ENCODE data around the gene APOB.

The APOB gene

DNA sequence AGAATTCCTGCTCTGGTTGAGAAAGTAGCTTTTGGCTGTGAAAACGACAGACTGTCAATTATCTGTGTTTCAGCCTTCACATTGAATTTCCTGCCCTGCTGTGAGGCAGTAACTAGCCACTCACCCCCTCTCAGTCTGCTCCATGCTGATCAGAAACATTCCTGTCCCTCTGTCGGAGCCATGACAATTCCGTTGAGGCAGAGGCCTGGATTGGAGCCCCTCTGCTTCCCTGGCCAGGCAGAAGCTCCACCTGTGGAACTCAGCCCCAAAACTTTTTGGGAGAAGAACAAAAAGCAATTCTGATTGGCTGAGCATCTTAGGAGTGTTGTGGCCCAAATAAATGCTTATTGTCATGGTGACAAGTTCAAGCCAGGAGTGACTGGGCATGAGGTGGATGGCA, 60.0 kb downstream of the APOB start:
- TF ChIP-seq EZH2 (IDR thresholded peaks at IDR 0.05; ENCODE audit: borderline replicate concordance, low read length): no peak
- no peak for TF ChIP-seq CTCF (IDR thresholded peaks at IDR 0.05; ENCODE audit: low read length)
- H3K27ac ChIP-seq (ENCODE audit: low read depth, low read length, poor library complexity, severe bottlenecking): no peak overlapping the region
- H3K9ac ChIP-seq (ENCODE audit: low read length): no peak overlapping the region
- no peaks in the 10 kb centered on the region for H4K20me1 ChIP-seq (ENCODE audit: insufficient read depth, low read length)
- no peak overlapping the region for H2AFZ ChIP-seq (ENCODE audit: low read length)
- no peaks in the 10 kb centered on the region for H3F3A ChIP-seq (ENCODE audit: insufficient read depth, low read length)
- H3K4me3 ChIP-seq (ENCODE audit: low read depth, low read length, poor library complexity, severe bottlenecking): no peak overlapping the region
- no peaks in the 10 kb centered on the region for H3K79me2 ChIP-seq (ENCODE audit: insufficient read depth, low read length)
- H3K27me3 ChIP-seq (ENCODE audit: insufficient read depth, low read length): no peaks in the 10 kb centered on the region; the same call in 1 of the 2 replicates
- no peaks in the 10 kb centered on the region for H3K4me1 ChIP-seq (ENCODE audit: insufficient read depth, low read length, severe bottlenecking)
- no peaks in the 10 kb centered on the region for H3K9me3 ChIP-seq (ENCODE audit: low read length)
- no peak overlapping the region for H3K4me2 ChIP-seq (ENCODE audit: low read length)
- no peaks in the 10 kb centered on the region for H3K9me2 ChIP-seq (ENCODE audit: low read depth, low read length)
- H3K36me3 ChIP-seq (ENCODE audit: insufficient read depth, low read length): no peaks in the 10 kb centered on the region

DNA sequence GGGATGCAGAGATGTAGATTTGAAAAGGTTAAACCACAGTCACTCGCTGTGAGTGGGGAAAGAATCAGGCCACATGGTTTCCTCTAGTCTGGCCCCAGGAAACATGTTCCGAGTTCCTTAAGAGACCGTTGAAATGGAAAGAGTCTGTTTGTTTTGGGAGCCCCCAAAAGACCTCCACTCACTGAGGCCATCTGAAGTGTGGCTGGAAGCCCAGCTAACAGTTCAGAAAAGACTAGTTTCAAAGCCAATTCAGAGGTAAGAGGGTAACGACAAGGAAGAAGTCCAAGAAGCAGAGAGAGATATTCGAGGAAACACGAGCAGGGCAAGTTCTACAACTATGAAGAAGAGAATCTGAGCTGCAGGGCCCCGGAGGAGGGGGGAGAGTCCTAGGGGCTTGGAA, 61.0 kb downstream of the APOB start:
- no peak for TF ChIP-seq CTCF (IDR thresholded peaks at IDR 0.05; ENCODE audit: low read length)
- no peak for TF ChIP-seq EZH2 (IDR thresholded peaks at IDR 0.05; ENCODE audit: borderline replicate concordance, low read length)
- no peak overlapping the region for H2AFZ ChIP-seq (ENCODE audit: low read length)
- H3K36me3 ChIP-seq (ENCODE audit: insufficient read depth, low read length): no peaks in the 10 kb centered on the region
- no peak overlapping the region for H3K9ac ChIP-seq (ENCODE audit: low read length)
- no peaks in the 10 kb centered on the region for H3K9me2 ChIP-seq (ENCODE audit: low read depth, low read length)
- H3K4me2 ChIP-seq (ENCODE audit: low read length): no peak overlapping the region
- no peaks in the 10 kb centered on the region for H3K79me2 ChIP-seq (ENCODE audit: insufficient read depth, low read length)
- H3K4me1 ChIP-seq (ENCODE audit: insufficient read depth, low read length, severe bottlenecking): no peaks in the 10 kb centered on the region
- no peaks in the 10 kb centered on the region for H3K9me3 ChIP-seq (ENCODE audit: low read length)
- H3K27me3 ChIP-seq (ENCODE audit: insufficient read depth, low read length): no peaks in the 10 kb centered on the region
- no peaks in the 10 kb centered on the region for H3F3A ChIP-seq (ENCODE audit: insufficient read depth, low read length)
- H3K27ac ChIP-seq (ENCODE audit: low read depth, low read length, poor library complexity, severe bottlenecking): no peak overlapping the region
- no peaks in the 10 kb centered on the region for H4K20me1 ChIP-seq (ENCODE audit: insufficient read depth, low read length)
- no peak overlapping the region for H3K4me3 ChIP-seq (ENCODE audit: low read depth, low read length, poor library complexity, severe bottlenecking)

DNA sequence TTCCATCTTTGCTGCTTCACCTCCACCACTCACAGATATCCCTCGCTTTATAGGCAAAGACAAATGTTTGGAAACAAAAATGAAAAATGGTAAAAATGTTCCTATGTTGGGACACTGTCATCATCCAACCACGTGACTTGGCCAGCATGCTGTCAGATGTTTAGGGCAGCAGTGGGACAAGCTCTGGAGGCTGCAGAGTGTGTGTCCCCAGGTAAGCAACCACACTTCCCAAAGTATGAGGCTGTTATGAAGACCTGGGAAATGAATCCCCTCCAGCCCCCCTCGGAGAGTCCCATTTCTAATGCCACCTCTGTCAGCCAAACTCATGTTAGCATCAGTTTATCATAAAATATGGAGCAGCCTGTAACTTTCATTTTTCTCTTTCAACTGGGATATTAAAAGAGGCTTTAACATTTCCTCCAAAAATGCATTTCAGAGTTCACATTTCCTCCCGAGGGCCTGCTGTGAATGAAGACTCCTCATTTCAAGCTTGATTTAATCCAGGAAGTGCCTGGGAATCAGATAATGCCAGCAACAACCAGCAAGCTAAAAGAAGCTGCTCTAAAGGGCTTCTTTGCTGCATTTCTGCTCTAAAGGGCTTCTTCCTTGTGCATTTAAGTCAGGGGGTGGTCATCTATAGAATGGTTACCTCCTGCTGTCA, 66.2 kb downstream of the APOB start:
- Histone ChIP-seq H3K4me2 (ENCODE audit: low read length) (no peak overlapping the region), H3K4me3 (ENCODE audit: low read depth, low read length, poor library complexity, severe bottlenecking) (no peak overlapping the region), H3K79me2 (ENCODE audit: insufficient read depth, low read length) (no peaks in the 10 kb centered on the region), H3K4me1 (ENCODE audit: insufficient read depth, low read length, severe bottlenecking) (no peaks in the 10 kb centered on the region), H3K36me3 (ENCODE audit: insufficient read depth, low read length) (no peaks in the 10 kb centered on the region), H3F3A (ENCODE audit: insufficient read depth, low read length) (no peaks in the 10 kb centered on the region), H3K27me3 (ENCODE audit: insufficient read depth, low read length) (no peaks in the 10 kb centered on the region), H3K9me3 (ENCODE audit: low read length) (no peaks in the 10 kb centered on the region), H3K9me2 (ENCODE audit: low read depth, low read length) (no peaks in the 10 kb centered on the region), H4K20me1 (ENCODE audit: insufficient read depth, low read length) (no peaks in the 10 kb centered on the region), H3K27ac (ENCODE audit: low read depth, low read length, poor library complexity, severe bottlenecking) (no peak overlapping the region), H3K9ac (ENCODE audit: low read length) (no peak overlapping the region), H2AFZ (ENCODE audit: low read length) (no peak overlapping the region)
- TF ChIP-seq CTCF (IDR thresholded peaks at IDR 0.05; ENCODE audit: low read length) (no peak), EZH2 (IDR thresholded peaks at IDR 0.05; ENCODE audit: borderline replicate concordance, low read length) (no peak)

All from OCI-LY1 (cell line).